ENCODE measurements around the gene RALGAPA1. TPM values are rescaled to one million over a fixed set of nuclear protein-coding genes. Genes with fewer than 3 reads are reported as not detected.

RALGAPA1 gene
- total RNA-seq, 4 donors from 2014 or later: 81.9 to 113 (median 99.6) TPM

DNA sequence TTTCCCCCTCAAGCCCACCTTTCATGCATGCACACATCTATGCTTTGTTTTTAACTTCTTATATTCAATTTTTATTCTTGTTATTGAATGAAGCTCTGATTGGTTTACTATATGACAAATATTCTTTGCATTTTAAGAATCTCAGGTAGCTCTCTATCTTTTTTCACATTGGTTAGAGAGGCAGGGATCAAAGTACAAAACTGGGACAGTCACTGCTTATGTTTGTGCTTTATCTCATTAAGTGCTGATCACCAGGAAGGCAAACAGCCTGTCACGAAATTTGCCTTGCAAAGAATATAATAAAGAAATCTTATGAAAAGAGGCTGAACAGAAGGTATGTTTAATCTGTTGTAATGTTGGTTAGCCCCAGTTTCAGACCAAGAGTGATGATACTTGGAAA, 304.8 kb downstream of the RALGAPA1 start:
- WGBS, 2 donors: 69 to 73% methylated on average over 1 of the region's 1 CpG
- no peak overlapping the region for H3K4me3 ChIP-seq
- H3K27ac ChIP-seq: no peak overlapping the region
- no peaks in the 10 kb centered on the region for H3K36me3 ChIP-seq
- no peaks in the 10 kb centered on the region for H3K4me1 ChIP-seq
- H3K9me3 ChIP-seq: peaks cover 0 to 7% (median 0%) of the 10 kb centered on the region in 4 donors
- H3K27me3 ChIP-seq: no peaks in the 10 kb centered on the region
- TF ChIP-seq, protein P1, sequence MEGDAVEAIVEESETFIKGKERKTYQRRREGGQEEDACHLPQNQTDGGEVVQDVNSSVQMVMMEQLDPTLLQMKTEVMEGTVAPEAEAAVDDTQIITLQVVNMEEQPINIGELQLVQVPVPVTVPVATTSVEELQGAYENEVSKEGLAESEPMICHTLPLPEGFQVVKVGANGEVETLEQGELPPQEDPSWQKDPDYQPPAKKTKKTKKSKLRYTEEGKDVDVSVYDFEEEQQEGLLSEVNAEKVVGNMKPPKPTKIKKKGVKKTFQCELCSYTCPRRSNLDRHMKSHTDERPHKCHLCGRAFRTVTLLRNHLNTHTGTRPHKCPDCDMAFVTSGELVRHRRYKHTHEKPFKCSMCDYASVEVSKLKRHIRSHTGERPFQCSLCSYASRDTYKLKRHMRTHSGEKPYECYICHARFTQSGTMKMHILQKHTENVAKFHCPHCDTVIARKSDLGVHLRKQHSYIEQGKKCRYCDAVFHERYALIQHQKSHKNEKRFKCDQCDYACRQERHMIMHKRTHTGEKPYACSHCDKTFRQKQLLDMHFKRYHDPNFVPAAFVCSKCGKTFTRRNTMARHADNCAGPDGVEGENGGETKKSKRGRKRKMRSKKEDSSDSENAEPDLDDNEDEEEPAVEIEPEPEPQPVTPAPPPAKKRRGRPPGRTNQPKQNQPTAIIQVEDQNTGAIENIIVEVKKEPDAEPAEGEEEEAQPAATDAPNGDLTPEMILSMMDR (IDR thresholded peaks at IDR 0.05): no peak
- TF ChIP-seq POLR2A (IDR thresholded peaks at IDR 0.05) (no peak), EP300 (IDR thresholded peaks at IDR 0.05) (no peak)
- DNase-seq (ENCODE audit: low spot score in 2 of 2): no peak

DNA sequence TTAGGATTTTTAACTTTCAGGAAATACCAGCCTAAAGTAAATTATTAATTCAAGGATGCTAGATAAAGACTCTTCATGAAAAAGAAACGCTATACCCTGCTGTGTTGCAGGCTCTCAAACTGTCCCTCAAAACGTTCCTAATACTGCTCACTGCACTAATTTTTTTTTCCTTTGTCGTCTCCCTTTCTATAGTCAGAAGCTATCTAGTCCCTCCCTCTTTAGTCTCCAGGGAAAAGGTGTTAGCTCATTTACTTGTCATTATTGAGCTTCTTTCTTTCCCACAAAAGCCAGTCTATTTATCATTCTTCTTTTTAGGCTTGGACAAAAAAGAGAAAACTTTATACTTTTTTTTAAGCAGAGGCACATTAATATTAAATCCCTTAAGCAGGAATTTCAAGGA, 305.4 kb downstream of the RALGAPA1 start:
- DNase-seq (ENCODE audit: low spot score in 2 of 2): no peak
- Histone ChIP-seq H3K4me3 (no peak overlapping the region), H3K9me3 (peaks cover 0 to 7% (median 0%) of the 10 kb centered on the region in 4 donors), H3K4me1 (no peaks in the 10 kb centered on the region), H3K36me3 (no peaks in the 10 kb centered on the region), H3K27ac (no peak overlapping the region), H3K27me3 (no peaks in the 10 kb centered on the region)
- no peak for TF ChIP-seq POLR2A (IDR thresholded peaks at IDR 0.05)
- TF ChIP-seq EP300 (IDR thresholded peaks at IDR 0.05): no peak
- TF ChIP-seq, protein P1 (IDR thresholded peaks at IDR 0.05): no peak
- 34 to 37% methylated on average over 3 of the region's 3 CpGs for WGBS, 2 donors

DNA sequence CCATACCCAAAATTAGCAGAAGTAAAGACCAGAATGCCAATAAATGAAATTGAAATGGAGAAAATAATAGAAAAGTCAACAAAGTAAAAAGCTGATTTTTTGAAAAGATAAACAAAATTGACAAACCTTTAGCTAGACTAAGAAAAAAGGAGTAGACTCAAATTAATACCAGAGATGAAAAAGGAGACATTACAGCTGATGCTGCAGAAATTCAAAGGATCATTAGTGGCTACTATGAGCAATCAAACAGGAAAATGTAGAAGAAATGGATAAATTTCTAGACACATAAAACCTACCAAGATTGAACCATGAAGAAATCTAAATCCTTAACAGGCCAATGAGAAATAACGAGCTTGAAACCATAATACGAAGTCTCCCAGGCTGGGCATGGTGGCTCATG, 309.9 kb downstream of the RALGAPA1 start:
- Histone ChIP-seq H3K36me3 (no peaks in the 10 kb centered on the region), H3K4me3 (no peak overlapping the region), H3K27ac (no peak overlapping the region), H3K4me1 (no peaks in the 10 kb centered on the region), H3K9me3 (peaks cover 0 to 7% (median 0%) of the 10 kb centered on the region in 4 donors), H3K27me3 (no peaks in the 10 kb centered on the region)
- no peak for DNase-seq (ENCODE audit: low spot score in 2 of 2)
- TF ChIP-seq EP300 (IDR thresholded peaks at IDR 0.05) (no peak), POLR2A (IDR thresholded peaks at IDR 0.05) (no peak)
- TF ChIP-seq, protein P1 (IDR thresholded peaks at IDR 0.05): no peak
- WGBS, 2 donors: 89 to 90% methylated on average over 2 of the region's 2 CpGs

DNA sequence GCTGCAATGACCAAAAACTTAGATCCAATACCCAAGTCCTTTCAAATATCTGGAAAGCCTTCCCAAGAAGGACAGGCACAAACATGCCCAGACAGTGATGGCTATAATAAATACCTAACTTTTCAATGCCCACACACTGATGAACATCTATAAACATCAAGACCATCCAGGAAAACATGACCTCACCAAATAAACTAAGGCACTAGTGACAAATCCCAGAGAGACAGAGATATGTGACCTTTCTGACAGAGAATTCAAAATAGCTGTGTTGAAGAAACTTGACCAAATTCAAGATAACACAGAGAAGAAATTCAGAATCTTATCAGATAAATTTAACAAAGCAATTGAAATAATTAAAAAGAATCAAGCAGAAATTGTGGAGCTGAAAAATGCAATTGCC, 313.8 kb downstream of the RALGAPA1 start:
- no peaks in the 10 kb centered on the region for H3K27me3 ChIP-seq
- H3K9me3 ChIP-seq: peaks cover 0 to 33% (median 0%) of the 10 kb centered on the region in 4 donors
- no peaks in the 10 kb centered on the region for H3K36me3 ChIP-seq
- H3K4me3 ChIP-seq: no peak overlapping the region
- no peak overlapping the region for H3K27ac ChIP-seq
- DNase-seq (ENCODE audit: low spot score in 2 of 2): no peak
- TF ChIP-seq POLR2A (IDR thresholded peaks at IDR 0.05): no peak
- TF ChIP-seq EP300 (IDR thresholded peaks at IDR 0.05): no peak
- TF ChIP-seq, protein P1 (IDR thresholded peaks at IDR 0.05): no peak
- H3K4me1 ChIP-seq: no peaks in the 10 kb centered on the region

DNA sequence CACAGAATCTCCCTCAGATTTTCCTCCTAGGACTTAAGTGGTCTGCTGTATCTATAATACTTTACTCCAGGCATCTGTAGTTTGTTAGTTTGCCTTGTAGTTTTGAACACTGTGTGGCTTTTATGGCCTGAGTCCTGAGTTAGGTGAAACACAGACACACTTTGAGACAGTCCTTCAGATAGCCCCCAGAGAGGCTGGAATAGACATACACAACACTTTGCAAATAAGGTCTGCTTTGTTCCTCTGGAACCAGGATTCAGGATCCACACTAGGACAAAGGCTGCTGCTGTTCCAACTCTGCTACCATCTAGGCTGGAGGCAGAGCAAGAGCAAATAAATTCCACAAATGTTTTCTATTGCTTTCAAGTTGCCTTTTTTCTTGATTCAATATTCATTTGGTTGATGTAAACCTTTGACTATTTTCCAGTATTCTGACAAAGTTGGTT, 316.5 kb downstream of the RALGAPA1 start:
- H3K4me1 ChIP-seq: no peaks in the 10 kb centered on the region
- no peak overlapping the region for H3K4me3 ChIP-seq
- no peaks in the 10 kb centered on the region for H3K36me3 ChIP-seq
- H3K27me3 ChIP-seq: no peaks in the 10 kb centered on the region
- peaks cover 0 to 48% (median 0%) of the 10 kb centered on the region in 4 donors for H3K9me3 ChIP-seq
- DNase-seq (ENCODE audit: low spot score in 2 of 2): no peak
- TF ChIP-seq POLR2A (IDR thresholded peaks at IDR 0.05) (no peak), EP300 (IDR thresholded peaks at IDR 0.05) (no peak)
- TF ChIP-seq, protein P1 (IDR thresholded peaks at IDR 0.05): no peak
- no peak overlapping the region for H3K27ac ChIP-seq

Small RNA genes within 50 kb of the gene (small RNA-seq; reads per million reads assigned to genes)
- not detected for gene RF00322

Other genes with a start within 250 kb of the RALGAPA1 start
- 10 to 100 TPM in 1 of 4 donors, 1 to 10 TPM in 3; 4.8 to 11.7 (median 8.3) TPM for gene BRMS1L, start 17.0 kb upstream of the RALGAPA1 start, total RNA-seq